Brain pericyte (primary cell): ENCODE results near the gene ZDHHC5.
A peak's percentile ranks its signal among the peaks of the same experiment; 100 is the strongest.

Source experiments
- DNase-seq: peaks from one replicate; pipeline ENCODE4 v3.0.0-alpha.2; 2012; ENCODE audit warnings: low read depth, low spot score

The ZDHHC5 gene

DNA sequence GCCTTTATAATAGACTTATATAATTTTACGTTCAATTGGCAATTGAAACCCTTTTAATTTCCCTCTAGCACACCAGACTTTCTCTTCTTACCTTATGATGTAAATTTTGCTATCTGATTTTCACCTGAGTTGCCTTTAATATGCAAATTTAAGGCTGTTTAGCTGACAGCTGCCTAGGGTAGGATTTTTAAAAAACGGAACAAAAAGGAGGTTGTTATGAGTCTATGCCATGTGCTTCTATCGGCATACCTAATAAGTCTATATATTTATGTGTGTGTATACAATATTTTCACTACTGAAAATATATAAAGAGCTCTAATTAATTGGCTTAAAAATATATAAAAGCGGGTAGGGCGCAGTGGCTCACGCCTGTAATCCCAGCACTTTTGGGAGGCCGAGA is 61.6 kb downstream of the ZDHHC5 start:
- no peak for DNase-seq

DNA sequence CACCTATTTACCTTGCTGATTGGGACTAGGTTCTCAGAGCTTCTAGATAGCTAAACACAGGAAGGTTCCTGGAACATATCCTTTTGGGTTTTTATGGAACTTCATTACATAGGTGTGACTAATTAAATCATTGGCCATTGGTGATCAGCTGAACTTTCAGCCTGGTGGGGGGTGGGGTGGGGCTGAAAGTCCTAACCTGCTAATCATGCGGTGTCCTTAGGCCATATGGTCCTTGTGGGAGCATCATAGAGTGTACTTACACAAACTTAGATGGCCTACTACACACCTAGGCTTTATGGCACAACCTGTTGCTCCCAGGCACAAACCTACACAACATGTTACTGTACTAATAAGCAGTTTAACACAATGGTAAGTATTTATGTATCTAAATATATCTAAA is 64.7 kb downstream of the ZDHHC5 start:
- no peak for DNase-seq

- DNase-seq: no peak
These were observed 67.8 kb downstream of the ZDHHC5 start for GRCh38 chr11:57735619-57736298.

- DNase-seq: peak; percentile 89
These were observed 73.5 kb downstream of the ZDHHC5 start, which contains the start of gene SELENOH for GRCh38 chr11:57741132-57742086. Gene SELENOH, plus strand, starts transcription at chr11:57741491. Its CDS starts 105 bp downstream, at chr11:57741596.

- DNase-seq: no peak
These were observed 74.2 kb downstream of the ZDHHC5 start for GRCh38 chr11:57742087-57742452.

DNA sequence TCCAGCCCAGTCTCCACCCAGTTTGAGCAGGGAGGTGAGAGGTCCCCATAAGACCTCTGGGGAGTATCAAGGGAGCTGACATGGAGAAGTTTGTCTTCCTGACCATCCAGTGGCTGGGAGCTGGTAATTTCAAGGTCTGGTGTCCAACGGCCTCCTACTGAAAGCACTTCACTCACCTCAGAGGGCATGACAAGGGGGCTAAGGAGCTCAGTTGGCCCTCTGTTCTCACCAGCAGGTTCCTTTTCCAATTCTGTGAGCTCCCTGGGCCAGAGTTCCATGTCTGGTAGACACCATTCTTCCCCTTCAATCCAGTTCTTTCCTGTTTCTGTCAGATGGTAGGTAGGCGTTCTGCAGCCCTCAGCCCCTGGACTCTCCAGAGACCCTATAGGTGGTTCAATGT is 76.4 kb downstream of the ZDHHC5 start:
- no peak for DNase-seq

- DNase-seq: no peak
These were observed 77.3 kb downstream of the ZDHHC5 start for GRCh38 chr11:57745206-57745605.

GRCh38 chr11:57746920-57747319 is 79.0 kb downstream of the ZDHHC5 start:
- no peak for DNase-seq
